Nucleus accumbens (tissue), 56 donors: ENCODE measurements around the gene ARHGAP15.

ENCODE experiments used
- DNase-seq, 56 donors: peaks; one replicate each; lab custom pipeline; 2025; lab: John Stamatoyannopoulos, UW

ARHGAP15 gene

GRCh38 chr2:143258126-143258892 is 129.1 kb downstream of the ARHGAP15 start:
- DNase-seq: no peak

GRCh38 chr2:143259368-143259958 is 130.2 kb downstream of the ARHGAP15 start:
- DNase-seq: peak in 41 of 56 donors; percentile 0 to 70 (median 15)

- DNase-seq: no peak
Observed at GRCh38 chr2:143261986-143262385, 132.8 kb downstream of the ARHGAP15 start.

GRCh38 chr2:143262389-143262788 is 133.2 kb downstream of the ARHGAP15 start:
- no peak for DNase-seq

GRCh38 chr2:143263066-143263625 is 133.9 kb downstream of the ARHGAP15 start:
- no peak for DNase-seq

GRCh38 chr2:143264851-143265250 is 135.6 kb downstream of the ARHGAP15 start:
- no peak for DNase-seq

- no peak for DNase-seq
Observed at GRCh38 chr2:143279672-143280071, 150.5 kb downstream of the ARHGAP15 start.

GRCh38 chr2:143280097-143280757 is 151.0 kb downstream of the ARHGAP15 start:
- DNase-seq: no peak

- DNase-seq: no peak
Observed at GRCh38 chr2:143282684-143283083, 153.5 kb downstream of the ARHGAP15 start.

GRCh38 chr2:143284087-143284675 is 155.0 kb downstream of the ARHGAP15 start:
- no peak for DNase-seq

- DNase-seq: no peak
Observed at GRCh38 chr2:143289025-143289424, 159.8 kb downstream of the ARHGAP15 start.

GRCh38 chr2:143290221-143290620 is 161.0 kb downstream of the ARHGAP15 start:
- DNase-seq: no peak

- no peak for DNase-seq
Observed at GRCh38 chr2:143294068-143294467, 164.8 kb downstream of the ARHGAP15 start.

- no peak for DNase-seq
Observed at GRCh38 chr2:143296089-143296488, 166.9 kb downstream of the ARHGAP15 start.

GRCh38 chr2:143297182-143297581 is 168.0 kb downstream of the ARHGAP15 start:
- no peak for DNase-seq

- DNase-seq: no peak
Observed at GRCh38 chr2:143300536-143300935, 171.3 kb downstream of the ARHGAP15 start.

- DNase-seq: no peak
Observed at GRCh38 chr2:143311426-143311825, 182.2 kb downstream of the ARHGAP15 start.

- DNase-seq: no peak
Observed at GRCh38 chr2:143312441-143312840, 183.2 kb downstream of the ARHGAP15 start.

GRCh38 chr2:143313861-143314260 is 184.6 kb downstream of the ARHGAP15 start:
- no peak for DNase-seq

- no peak for DNase-seq
Observed at GRCh38 chr2:143321994-143322393, 192.8 kb downstream of the ARHGAP15 start.

GRCh38 chr2:143329288-143329687 is 200.1 kb downstream of the ARHGAP15 start:
- no peak for DNase-seq
